ENCODE results near the gene THBD. TPM values are rescaled to one million over a fixed set of nuclear protein-coding genes. Genes with fewer than 3 reads are reported as not detected.

The THBD gene
- total RNA-seq, 1 experiment from 2014 or later = 0.28 TPM

DNA sequence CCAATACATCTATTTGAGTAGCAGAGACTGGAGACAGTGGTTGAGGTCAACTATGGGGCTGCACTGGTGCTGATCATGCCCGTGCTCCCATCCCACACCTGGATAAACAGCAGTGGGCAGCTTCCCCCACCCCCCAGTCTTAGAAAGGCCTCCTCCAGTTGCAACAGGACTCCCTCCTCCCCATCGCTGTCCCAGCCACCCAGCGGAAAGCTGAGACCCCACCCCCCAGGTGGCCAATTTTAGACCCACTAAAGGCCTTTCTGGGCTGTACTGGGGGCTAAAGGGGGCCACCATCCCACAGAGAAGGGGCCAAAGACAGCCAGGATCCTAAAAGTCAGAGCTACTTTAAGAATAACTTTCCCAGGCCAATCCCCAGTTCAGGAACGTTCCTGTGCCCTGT lies 15.6 kb downstream of the THBD start:
- no peak overlapping the region for H2BK5ac ChIP-seq (ENCODE audit: insufficient read length, low read length)
- H3T11ph ChIP-seq (ENCODE audit: low read length) = no peak overlapping the region
- H2AFZ ChIP-seq (ENCODE audit: low read length) = no peak overlapping the region
- H3K4me2 ChIP-seq (ENCODE audit: insufficient read depth, insufficient read length, low read length) = no peak overlapping the region
- no peak overlapping the region for H2BK120ac ChIP-seq (ENCODE audit: low read depth, low read length, poor library complexity, severe bottlenecking)
- no peak overlapping the region for H4K91ac ChIP-seq (ENCODE audit: insufficient read length, low read depth, low read length)
- DNase-seq = no peak
- H3K9ac ChIP-seq (ENCODE audit: extremely low read depth, insufficient read length, low read length) = no peak overlapping the region
- Mint-ChIP-seq H3K27me3 (ENCODE audit: low read depth) (peaks cover 83% of the 10 kb centered on the region), H3K27ac (no peak overlapping the region), H3K9me3 (no peaks in the 10 kb centered on the region), H3K4me3 (no peak overlapping the region), H3K36me3 (ENCODE audit: insufficient read depth in 1 of 3, low read depth in 3 of 3) (peaks cover 0 to 2% (median 0%) of the 10 kb centered on the region in 3 experiments; a peak in 1 of 7 replicates), H3K4me1 (0 out of 4 replicates have a peak, but pooled peaks cover 2 to 3% of the 10 kb centered on the region in 2 experiments)
- no peaks in the 10 kb centered on the region for H3K23me2 ChIP-seq (ENCODE audit: insufficient read length, low read depth, low read length, poor library complexity, severe bottlenecking)
- H3K18ac ChIP-seq (ENCODE audit: insufficient read length, low read depth, low read length) = no peak overlapping the region
- no peaks in the 10 kb centered on the region for H3K79me2 ChIP-seq (ENCODE audit: insufficient read depth, low read length)
- no peaks in the 10 kb centered on the region for H3K4me1 ChIP-seq (ENCODE audit: insufficient read depth, low read length)
- H3K27ac ChIP-seq (ENCODE audit: insufficient read length, low read depth, low read length) = no peak overlapping the region
- H3K4ac ChIP-seq (ENCODE audit: low read depth, low read length) = no peak overlapping the region
- no peaks in the 10 kb centered on the region for H3K9me3 ChIP-seq (ENCODE audit: control insufficient read depth, low read depth, low read length)
- H3K27me3 ChIP-seq (ENCODE audit: insufficient read depth, low read length) = peaks cover 21% of the 10 kb centered on the region; the same call in 1 of the 2 replicates
- H2BK20ac ChIP-seq (ENCODE audit: low read depth, low read length, poor library complexity, severe bottlenecking) = no peak overlapping the region
- H2BK12ac ChIP-seq (ENCODE audit: insufficient read length, low read depth, low read length) = no peak overlapping the region
- no peak overlapping the region for H4K5ac ChIP-seq (ENCODE audit: insufficient read length, low read depth, low read length)
- H2AK5ac ChIP-seq (ENCODE audit: insufficient read length, low read length) = no peak overlapping the region
- H4K20me1 ChIP-seq (ENCODE audit: control insufficient read depth, insufficient read depth, insufficient read length) = no peaks in the 10 kb centered on the region
- H3K79me1 ChIP-seq (ENCODE audit: insufficient read depth, low read depth, low read length, poor library complexity, severe bottlenecking) = no peaks in the 10 kb centered on the region
- H2BK15ac ChIP-seq (ENCODE audit: low read depth, low read length) = no peak overlapping the region
- WGBS (ENCODE audit: extremely low coverage, insufficient read length, low lambda C conversion rate) = no CpG with 5 or more reads among the region's 4 CpGs
- no peak overlapping the region for H4K8ac ChIP-seq (replicated peaks; ENCODE audit: insufficient read length, low read depth, low read length)
- H3K14ac ChIP-seq (ENCODE audit: insufficient read depth, low read length) = no peak overlapping the region
- TF ChIP-seq, protein P1, sequence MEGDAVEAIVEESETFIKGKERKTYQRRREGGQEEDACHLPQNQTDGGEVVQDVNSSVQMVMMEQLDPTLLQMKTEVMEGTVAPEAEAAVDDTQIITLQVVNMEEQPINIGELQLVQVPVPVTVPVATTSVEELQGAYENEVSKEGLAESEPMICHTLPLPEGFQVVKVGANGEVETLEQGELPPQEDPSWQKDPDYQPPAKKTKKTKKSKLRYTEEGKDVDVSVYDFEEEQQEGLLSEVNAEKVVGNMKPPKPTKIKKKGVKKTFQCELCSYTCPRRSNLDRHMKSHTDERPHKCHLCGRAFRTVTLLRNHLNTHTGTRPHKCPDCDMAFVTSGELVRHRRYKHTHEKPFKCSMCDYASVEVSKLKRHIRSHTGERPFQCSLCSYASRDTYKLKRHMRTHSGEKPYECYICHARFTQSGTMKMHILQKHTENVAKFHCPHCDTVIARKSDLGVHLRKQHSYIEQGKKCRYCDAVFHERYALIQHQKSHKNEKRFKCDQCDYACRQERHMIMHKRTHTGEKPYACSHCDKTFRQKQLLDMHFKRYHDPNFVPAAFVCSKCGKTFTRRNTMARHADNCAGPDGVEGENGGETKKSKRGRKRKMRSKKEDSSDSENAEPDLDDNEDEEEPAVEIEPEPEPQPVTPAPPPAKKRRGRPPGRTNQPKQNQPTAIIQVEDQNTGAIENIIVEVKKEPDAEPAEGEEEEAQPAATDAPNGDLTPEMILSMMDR (conservative IDR thresholded peaks at IDR 0.05) = no peak
- no peak overlapping the region for H3K23ac ChIP-seq (ENCODE audit: insufficient read length, low read depth, low read length)
- H3K56ac ChIP-seq (ENCODE audit: insufficient read length, low read depth, low read length) = no peak overlapping the region
